Measurements from ENCODE around the gene TRA2B.

- no peak for TF ChIP-seq CTCF (IDR thresholded peaks at IDR 0.05)
- no peak for TF ChIP-seq POLR2AphosphoS5 (IDR thresholded peaks at IDR 0.05; ENCODE audit: low read depth, low read length)
- no peak for TF ChIP-seq SIN3A (IDR thresholded peaks at IDR 0.05; ENCODE audit: borderline replicate concordance, insufficient read depth, low read depth, low read length)
- TF ChIP-seq TCF7L2 (IDR thresholded peaks at IDR 0.05; ENCODE audit: low read depth, low read length), result no peak
These were observed 37.6 kb downstream of the TRA2B start for GRCh38 chr3:185900228-185900627.

Data from Panc1 (cell line).